Measurements from ENCODE around the gene RRN3. TPM values are rescaled to one million over a fixed set of nuclear protein-coding genes. Genes with fewer than 3 reads are reported as not detected.
A peak's percentile ranks its signal among the peaks of the same experiment; 100 is the strongest.

The RRN3 gene
- total and polyA plus RNA-seq, 2 donors from 2014 or later, result 12.3 to 24.7 TPM

- intact Hi-C loops (cut with DNase I), result no loop called here
- no peaks in the 10 kb centered on the region for H3K9me3 ChIP-seq (ENCODE audit: control insufficient read depth in 2 of 3, insufficient read depth in 1 of 3, low read length in 3 of 3)
- H3K4me1 ChIP-seq (ENCODE audit: control insufficient read depth in 2 of 3, insufficient read depth in 2 of 3, low read depth in 1 of 3, low read length in 3 of 3), result peaks cover 0 to 3% (median 0%) of the 10 kb centered on the region in 3 donors
- no peaks in the 10 kb centered on the region for H3K27me3 ChIP-seq (ENCODE audit: control insufficient read depth, insufficient read depth, low read length)
- H3K9ac ChIP-seq (ENCODE audit: low read length in 3 of 3), result no peak overlapping the region
- peaks cover 2 to 27% (median 19%) of the 10 kb centered on the region in 3 donors for H3K36me3 ChIP-seq (ENCODE audit: control insufficient read depth in 2 of 3, insufficient read depth in 3 of 3, low read length in 3 of 3)
- FAIRE-seq (no peak), DNase-seq (no peak)
- no peak for TF ChIP-seq CTCF (IDR thresholded peaks at IDR 0.05; ENCODE audit: borderline replicate concordance, extremely low read depth, insufficient read depth)
- no peak overlapping the region for H3K4me3 ChIP-seq (ENCODE audit: low read length in 3 of 3)
- H3K27ac ChIP-seq (ENCODE audit: low read depth in 2 of 2, low read length in 2 of 2), result no peak overlapping the region
These were observed 50.7 kb downstream of the RRN3 start for GRCh38 chr16:15043344-15043743.

GRCh38 chr16:15041271-15042004 lies 52.6 kb downstream of the RRN3 start:
- Histone ChIP-seq H3K9me3 (ENCODE audit: control insufficient read depth in 2 of 3, insufficient read depth in 1 of 3, low read length in 3 of 3) (no peaks in the 10 kb centered on the region), H3K36me3 (ENCODE audit: control insufficient read depth in 2 of 3, insufficient read depth in 3 of 3, low read length in 3 of 3) (peaks cover 0 to 39% (median 19%) of the 10 kb centered on the region in 3 donors), H3K27ac (ENCODE audit: low read depth in 2 of 2, low read length in 2 of 2) (peak overlapping the region in 1 of 2 donors; percentile 5), H3K4me1 (ENCODE audit: control insufficient read depth in 2 of 3, insufficient read depth in 2 of 3, low read depth in 1 of 3, low read length in 3 of 3) (peaks cover 0 to 3% (median 0%) of the 10 kb centered on the region in 3 donors), H3K27me3 (ENCODE audit: control insufficient read depth, insufficient read depth, low read length) (no peaks in the 10 kb centered on the region), H3K9ac (ENCODE audit: low read length in 3 of 3) (no peak overlapping the region), H3K4me3 (ENCODE audit: low read length in 3 of 3) (no peak overlapping the region)
- TF ChIP-seq CTCF (IDR thresholded peaks at IDR 0.05; ENCODE audit: borderline replicate concordance, extremely low read depth, insufficient read depth), result no peak
- no peak for FAIRE-seq
- DNase-seq, result peak in 1 of 5 donors; percentile 93
- intact Hi-C loops (cut with DNase I), result no loop called here

GRCh38 chr16:15038689-15039088 lies 55.4 kb downstream of the RRN3 start:
- no peak overlapping the region for H3K4me3 ChIP-seq (ENCODE audit: low read length in 3 of 3)
- intact Hi-C loops (cut with DNase I), result no loop called here
- no peaks in the 10 kb centered on the region for H3K9me3 ChIP-seq (ENCODE audit: control insufficient read depth in 2 of 3, insufficient read depth in 1 of 3, low read length in 3 of 3)
- DNase-seq, result no peak
- peaks cover 0 to 66% (median 31%) of the 10 kb centered on the region in 3 donors for H3K36me3 ChIP-seq (ENCODE audit: control insufficient read depth in 2 of 3, insufficient read depth in 3 of 3, low read length in 3 of 3)
- no peak for FAIRE-seq
- no peak overlapping the region for H3K27ac ChIP-seq (ENCODE audit: low read depth in 2 of 2, low read length in 2 of 2)
- H3K27me3 ChIP-seq (ENCODE audit: control insufficient read depth, insufficient read depth, low read length), result no peaks in the 10 kb centered on the region
- H3K9ac ChIP-seq (ENCODE audit: low read length in 3 of 3), result no peak overlapping the region
- peaks cover 0 to 10% (median 5%) of the 10 kb centered on the region in 3 donors for H3K4me1 ChIP-seq (ENCODE audit: control insufficient read depth in 2 of 3, insufficient read depth in 2 of 3, low read depth in 1 of 3, low read length in 3 of 3)
- no peak for TF ChIP-seq CTCF (IDR thresholded peaks at IDR 0.05; ENCODE audit: borderline replicate concordance, extremely low read depth, insufficient read depth)

All from kidney (tissue), 14 donors.